Cardiac septum (tissue), 1 donor: ENCODE measurements around the gene PDC. TPM values are rescaled to one million over a fixed set of nuclear protein-coding genes. Genes with fewer than 3 reads are reported as not detected.
"Not testable (repeated sequence)": the region's sequence is repeated elsewhere in the genome, so short reads cannot be mapped to it uniquely, and the experiment has no call there.

Experiments
- DNase-seq: peaks from one replicate; pipeline ENCODE4 v3.0.0-alpha.2; 2020; ENCODE audit warnings: low spot score
- intact Hi-C: fragments of 100-400 bp; cut with DNase I; formaldehyde crosslinking; loops from one replicate; pipeline ENCODE4 v1.14.0; 2022
- total RNA-seq: library from RNA; stranded (reverse); fragmentation: NEBNext Ultra II Directional; extraction: Animal tissue kit (Norgen Biotek cat#: 25700); gene quantifications from one replicate; pipeline ENCODE4 v1.2.1, GENCODE V29; 2021
- donor health status: DM: no; HTN: no; CAD: no.

The PDC gene
- total RNA-seq, 1 donor from 2014 or later = not detected

DNA sequence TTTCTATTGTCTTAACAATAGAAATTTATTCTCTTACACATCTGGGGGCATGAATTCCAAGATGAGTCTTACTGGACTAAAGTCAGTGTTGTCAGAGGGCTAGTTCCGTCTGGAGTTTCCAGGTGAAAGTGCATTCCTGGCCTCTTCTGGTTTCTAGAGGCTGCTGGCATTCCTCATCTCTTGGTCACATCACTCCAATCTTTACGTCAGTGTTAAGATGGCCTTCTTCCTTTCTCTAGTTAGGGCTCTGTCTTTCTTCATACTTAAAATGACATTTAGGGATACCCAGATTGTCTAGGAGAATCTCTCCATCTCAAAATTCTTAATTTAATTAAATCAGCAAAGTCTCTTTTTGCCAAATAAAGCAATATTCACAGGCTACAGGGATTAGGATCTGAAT lies 13.3 kb upstream of the PDC start:
- DNase-seq = no peak
- intact Hi-C loops = no loop called here

DNA sequence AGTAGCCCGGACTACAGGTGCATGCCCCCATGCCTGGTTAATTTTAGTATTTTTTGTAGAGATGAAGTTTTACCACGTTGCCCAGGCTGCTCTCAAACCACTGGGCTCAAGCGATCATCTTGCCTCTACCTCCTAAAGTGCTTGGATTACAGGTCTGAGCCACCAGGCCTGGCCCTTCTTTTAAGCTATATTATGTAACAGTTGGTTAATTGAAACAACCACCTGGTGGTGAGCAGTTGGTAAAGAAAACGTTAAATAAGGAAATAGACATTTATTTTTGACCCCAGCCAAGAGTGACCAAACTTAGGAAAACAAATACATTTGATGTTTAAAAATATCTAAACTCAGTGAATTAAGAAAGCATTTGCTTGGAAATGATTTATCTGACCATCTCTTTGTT lies 12.1 kb upstream of the PDC start:
- DNase-seq = no peak

DNA sequence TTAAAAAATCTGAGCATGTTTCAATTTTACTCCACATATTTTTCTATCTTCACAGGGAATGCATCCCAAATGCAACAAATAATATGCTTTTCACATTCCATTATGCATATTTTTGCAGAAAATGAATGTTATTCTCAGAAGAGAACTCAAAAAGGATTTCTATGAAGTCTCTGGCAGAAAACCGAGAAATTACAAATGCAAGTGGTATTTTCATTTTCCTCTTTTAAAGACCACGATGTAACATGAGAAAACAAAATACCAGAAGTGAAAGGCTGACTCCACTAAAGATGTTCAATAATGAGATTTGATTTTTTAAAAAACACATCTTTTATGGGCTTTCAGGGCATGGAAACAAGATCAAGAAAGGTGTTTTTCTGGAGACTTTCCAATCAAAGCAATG lies 5.0 kb upstream of the PDC start:
- intact Hi-C loops = no loop called here
- DNase-seq = no peak

More for the DNA sequence above, 12.1 kb upstream of the PDC start:
- intact Hi-C loops = no loop called here

DNA sequence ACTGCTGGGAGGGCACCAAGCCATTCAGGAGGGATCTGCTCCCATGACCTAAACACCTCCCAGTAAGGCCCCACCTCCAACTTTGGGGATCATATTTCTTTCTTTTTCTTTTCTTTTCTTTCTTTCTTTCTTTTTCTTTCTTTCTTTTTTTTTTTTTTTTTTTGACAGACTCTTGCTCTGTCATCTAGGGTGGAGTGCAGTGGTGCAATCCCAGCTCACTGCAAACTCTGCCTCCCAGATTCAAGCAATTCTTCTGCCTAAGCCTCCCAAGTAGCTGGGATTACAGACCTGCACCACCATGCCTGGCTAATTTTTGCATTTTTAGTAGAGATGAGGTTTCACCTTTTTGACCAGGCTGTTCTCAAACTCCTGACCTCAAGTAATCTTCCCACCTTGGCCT lies 4.6 kb upstream of the PDC start:
- intact Hi-C loops, DNase-seq: not testable (repeated sequence)

DNA sequence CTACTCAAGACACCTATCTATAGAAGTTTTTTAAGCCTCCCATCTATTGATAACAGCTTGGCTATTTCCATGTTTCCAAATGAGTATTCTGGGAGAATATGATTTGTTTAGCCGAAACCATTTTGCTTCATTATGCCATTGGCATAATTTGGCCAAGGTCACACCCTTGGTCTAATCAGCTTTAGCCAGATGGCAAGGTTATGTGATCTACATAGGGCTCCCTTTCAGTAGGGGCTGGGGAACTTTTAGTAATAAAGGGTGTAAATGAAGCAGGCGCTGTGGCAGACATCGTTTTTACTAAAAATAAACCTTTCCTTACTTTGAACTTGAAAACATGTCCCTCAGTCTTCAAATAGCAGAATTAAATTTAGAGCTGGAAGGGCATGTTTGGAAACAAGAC lies 3.0 kb upstream of the PDC start:
- intact Hi-C loops = no loop called here
- no peak for DNase-seq

DNA sequence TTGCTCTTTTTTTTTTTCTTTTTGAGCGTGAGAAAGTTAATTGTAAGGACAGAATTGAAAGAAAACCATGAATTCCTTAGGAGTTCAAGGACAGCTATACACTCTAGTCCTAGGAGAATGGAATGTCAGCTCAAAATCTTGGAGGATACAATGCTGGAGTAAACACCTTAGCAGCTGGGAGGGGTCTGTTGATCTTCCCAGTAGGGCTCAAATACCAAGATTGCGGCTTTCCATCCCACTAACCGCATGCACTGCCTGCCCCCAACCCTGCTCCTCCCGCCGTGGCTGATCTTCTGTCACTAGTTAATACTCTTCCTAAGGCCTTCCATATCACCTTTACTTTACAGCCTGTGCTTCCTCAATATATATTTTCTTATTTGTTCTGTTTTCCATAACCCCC lies 2.6 kb upstream of the PDC start:
- intact Hi-C loops = no loop called here
- DNase-seq = no peak

DNA sequence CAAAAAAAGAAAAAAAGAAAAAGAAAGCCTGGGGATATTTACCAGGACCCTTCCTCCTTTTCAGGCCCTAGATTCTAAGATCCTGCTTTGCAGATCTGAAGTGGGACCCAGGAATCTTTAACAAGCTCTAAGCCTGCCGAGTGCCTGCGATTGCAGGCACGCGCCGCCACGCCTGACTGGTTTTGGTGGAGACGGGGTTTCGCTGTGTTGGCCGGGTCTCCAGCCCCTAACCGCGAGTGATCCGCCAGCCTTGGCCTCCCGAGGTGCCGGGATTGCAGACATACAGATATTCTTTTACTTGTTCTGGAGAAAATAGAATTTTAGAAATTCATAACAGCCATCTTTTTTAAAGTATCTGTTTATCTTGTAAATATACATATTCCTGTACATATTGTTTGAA lies 1.8 kb downstream of the PDC start:
- intact Hi-C loops = not testable (repeated sequence)

DNA sequence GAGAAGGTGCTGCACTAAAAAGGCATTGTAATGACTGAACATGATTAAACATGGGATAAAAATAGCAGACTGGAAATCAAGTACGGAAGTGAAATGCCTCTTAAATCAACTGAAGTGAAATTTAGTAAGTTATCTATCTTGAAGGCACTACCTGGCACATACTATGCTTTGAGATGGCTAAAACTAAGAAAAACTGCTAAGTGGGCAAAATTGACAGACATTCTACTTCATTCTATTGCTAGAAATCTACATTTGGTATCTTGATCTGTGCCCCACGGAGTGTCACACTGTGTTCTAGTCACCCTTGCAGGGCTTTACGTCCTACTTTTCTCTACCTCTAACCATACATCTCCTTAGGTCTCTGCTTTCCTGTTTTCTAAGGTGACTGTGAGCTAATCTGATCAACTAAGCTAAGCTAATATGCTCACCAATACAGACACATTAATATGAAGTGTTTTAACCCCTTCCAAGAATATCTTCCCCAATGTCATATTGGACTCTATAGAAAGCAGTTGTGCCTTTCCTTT lies 4.1 kb downstream of the PDC start:
- DNase-seq = no peak
- intact Hi-C loops = no loop called here

More for the DNA sequence above, 1.8 kb downstream of the PDC start:
- not testable (repeated sequence) for DNase-seq

DNA sequence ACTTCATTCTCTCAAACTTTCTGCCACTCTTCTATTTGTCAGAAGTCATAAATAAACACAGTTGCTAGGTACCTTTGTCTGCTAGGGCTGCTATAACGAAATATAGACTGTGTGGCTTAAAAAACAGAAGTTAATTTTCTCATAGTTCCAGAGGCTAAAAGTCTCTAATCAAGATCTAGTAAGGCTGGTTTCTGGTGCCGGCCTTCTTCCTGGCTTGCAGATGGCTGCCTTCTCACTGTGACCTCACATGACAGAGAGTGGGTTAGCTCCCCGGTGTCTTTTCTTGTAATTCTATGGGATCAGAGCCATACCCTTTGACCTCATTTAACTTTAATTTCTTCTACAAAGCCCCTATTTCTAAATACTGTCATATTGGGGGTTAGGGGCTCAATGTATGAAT lies 5.9 kb downstream of the PDC start:
- intact Hi-C loops = no loop called here
- no peak for DNase-seq

DNA sequence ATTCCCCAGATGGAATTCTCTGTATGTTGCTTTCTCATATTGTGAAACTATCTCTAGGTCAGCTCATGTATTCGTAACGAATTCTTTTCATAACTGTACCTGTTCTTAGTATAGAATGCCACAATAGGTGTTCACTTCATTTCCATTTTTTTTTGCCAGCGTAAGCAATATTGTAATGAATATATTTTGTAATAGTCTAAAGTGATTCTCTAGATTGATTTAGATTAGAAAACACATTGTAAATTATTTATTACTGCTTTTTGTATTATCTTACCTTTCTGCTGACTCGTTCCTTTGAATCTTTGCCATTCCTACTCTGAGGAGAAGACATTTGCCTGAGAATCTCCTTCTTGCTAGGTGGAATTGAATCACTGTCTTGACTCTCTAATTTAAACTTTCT lies 14.8 kb downstream of the PDC start:
- intact Hi-C loops = no loop called here
- DNase-seq = no peak

DNA sequence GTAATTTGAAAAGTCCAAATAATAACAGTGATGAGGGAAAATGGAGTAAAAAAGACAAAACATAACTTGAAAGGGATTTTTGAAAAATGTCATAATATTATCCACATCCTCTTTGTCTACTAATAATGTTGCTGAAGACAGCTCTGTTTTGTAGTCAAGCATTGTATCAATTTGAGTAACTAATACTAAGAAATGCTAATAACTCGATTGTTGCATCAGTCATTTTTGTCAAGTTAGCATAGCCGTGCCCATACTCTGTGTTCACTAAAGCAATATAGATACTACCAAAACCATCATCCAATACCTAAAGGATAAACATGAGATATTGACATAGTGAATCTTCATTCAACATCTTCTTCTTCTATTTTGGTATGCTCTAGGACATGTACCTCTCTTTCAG lies 17.3 kb downstream of the PDC start:
- intact Hi-C loops = no loop called here
- DNase-seq = no peak

DNA sequence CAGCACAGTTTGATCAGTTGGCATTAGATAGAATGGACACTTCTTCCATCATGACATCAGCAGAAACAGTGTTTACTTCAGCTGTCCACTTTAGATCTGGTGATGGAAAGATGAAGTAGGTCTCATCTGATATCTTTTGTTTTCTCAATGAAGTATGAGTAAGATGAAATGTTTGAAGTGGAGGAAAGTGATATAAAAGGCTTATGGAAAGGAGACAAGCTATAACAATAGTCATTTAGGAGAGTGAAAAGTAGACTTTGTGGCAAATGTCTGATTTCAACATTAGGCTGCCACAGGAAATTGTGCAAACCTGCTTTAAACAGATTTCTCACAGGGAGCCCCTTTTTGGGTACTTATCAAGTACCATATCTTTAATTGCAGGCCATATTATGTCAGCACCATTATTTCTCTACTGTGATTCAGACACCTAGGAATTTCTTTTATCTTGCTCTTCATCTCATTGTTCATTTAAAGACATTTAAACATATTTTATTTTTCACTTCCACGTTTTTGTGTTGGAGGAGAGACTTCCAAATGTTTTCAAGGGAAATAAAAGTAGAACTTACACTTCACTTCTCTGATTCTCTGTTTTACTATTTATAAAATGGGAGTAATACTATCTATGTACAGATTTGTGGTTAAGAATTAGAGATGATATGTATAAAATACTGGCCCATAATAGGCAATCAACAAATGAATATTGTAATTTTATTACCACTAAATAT lies 18.1 kb downstream of the PDC start:
- DNase-seq = no peak
- intact Hi-C loops = no loop called here

DNA sequence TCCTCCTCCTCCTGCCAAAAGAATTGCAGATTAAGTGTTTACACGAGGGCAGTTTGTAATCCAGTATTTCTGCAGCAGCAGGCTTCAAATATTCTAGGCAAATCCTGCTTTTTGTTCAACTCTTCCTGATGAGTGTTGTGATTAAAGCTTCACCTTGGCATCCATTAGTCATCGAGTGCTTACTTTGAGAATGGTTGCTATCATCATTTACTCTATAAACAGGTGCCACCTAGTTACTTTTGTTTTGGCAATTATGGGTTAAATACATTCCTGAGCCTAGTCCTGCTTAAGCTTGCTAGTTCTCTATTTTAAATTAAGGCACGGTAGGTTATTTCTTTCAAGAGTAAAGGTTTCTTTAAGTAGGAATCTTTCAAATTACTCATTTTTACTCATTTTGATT lies 20.3 kb downstream of the PDC start:
- intact Hi-C loops = no loop called here
- DNase-seq = no peak

DNA sequence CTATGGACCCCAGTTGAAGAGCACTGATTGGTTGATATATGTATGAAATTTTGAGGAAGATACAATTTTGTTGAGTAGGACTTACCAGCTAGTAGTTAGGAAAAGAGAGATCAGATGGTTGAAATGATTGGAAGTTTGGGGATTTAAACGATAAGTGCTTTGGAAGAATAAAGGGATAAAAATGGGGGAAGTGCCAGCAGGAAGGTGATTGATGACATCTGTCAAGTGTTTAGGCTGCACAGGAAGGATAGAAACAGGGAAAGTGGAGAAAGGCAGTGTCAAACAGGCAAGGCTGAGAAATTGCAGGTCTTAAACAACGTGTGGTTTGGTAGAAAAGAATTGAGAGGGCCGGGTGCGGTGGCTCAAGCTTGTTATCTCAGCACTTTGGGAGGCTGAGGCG lies 22.3 kb downstream of the PDC start:
- intact Hi-C loops = no loop called here
- no peak for DNase-seq

DNA sequence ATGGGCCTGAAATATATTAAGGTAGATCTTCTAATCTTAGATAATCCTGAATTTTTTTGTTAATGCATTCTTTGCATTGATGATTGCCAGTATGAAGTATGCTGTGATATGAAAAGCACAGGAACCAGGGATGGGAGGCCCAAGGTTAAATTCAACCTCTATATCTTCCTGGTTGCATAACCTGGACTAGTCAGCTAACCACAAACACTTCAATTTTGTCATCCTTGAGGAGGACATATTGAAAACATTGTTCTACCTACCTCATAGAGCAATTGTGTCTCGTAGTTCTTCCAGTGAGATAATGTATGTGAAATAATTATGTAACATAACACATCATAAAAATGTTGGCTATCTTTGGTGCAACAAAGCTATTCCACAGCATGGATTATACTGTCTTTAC lies 25.6 kb downstream of the PDC start:
- intact Hi-C loops = no loop called here
- DNase-seq = no peak

DNA sequence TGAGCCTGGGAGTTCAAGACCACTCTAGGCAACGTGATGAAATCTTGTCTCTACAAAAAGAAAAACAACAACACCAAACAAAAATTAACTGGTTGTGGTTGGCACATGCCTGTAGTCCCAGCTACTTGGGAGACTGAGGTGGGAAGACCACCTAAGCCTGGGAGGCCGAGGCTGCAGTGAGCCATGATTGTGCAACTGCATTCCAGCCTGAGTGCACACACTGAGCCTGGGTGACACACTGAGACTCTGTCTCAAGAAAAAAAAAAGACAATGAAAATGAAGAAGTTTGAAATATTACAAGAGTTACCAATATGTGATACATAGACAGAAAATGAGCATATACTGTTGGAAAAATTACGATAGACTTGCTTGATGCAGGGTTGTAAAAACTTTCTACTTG lies 31.9 kb downstream of the PDC start:
- intact Hi-C loops = no loop called here
- DNase-seq = no peak

DNA sequence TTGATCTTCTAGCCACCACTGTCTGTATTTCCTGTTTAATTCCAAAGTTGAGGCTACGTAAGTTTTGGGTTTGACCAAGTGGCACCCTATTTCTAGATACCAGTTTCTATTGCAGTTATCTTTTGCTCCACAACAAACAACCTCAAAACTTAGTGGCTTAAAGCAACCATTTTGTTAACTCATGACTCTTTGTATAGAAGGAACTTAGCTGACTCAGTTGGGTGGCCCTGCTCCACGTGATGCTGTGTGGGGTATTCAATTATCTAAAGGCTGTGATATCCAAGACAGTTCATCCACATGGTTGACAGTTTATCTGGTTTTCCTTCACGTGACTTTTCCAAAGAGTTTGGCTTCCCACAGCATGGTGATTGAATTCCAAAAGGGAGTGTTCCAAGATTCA lies 34.8 kb downstream of the PDC start:
- DNase-seq = no peak
- intact Hi-C loops = no loop called here

DNA sequence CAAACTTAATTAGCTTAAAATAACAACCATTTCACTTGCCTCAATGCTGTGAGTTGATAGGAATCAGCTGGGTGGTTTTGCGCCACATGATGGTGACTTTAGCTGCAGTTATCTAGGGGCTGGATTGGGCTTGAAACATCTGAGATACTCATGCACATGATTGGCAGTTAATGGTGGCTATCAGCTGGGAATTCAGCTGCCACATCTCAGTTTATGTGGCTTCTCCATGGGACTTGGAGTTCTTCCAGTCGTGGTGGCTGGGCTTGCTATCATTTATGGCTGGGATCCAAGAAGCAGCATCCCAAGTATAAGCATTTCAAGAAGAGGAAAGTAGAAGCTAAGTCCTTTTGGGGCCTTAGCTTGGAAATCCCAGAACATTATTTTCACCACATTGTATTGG lies 36.4 kb downstream of the PDC start:
- no peak for DNase-seq
- intact Hi-C loops = no loop called here

DNA sequence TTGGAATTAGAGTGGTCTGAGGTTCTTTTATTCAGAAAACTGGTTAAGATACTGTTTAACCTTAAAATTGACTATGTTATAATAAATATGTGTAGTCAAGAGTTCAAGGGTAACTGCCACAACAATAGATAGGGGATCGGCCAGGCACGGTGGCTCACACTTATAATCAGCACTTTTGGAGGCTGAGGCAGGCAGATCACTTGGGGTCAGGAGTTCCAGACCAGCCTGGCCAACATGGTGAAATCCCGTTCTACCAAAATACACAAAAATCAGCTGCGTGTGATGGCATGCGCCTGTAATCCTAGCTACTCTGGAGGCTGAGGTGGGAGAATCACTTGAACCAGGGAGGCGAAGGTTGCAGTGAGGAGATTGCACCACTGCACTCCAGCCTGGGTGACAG lies 39.5 kb downstream of the PDC start:
- intact Hi-C loops = no loop called here
- no peak for DNase-seq

DNA sequence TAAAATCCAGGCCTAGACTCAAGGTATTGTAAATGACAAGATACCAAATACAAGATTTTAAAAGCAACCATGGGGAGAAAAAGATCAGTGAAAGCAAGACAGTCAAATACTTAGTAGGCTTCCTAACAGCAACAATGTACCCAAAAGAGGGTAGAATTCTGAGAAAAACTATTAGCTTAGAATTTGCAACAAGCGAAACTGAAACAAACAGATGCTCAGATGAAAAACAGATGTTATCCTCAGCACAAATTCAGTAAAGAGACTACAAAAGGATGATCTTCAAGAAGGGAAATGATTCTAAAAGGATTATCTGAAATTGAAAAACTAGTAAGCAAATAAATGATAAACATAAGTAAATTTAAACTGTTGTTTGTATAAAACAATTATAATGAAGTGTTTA lies 40.0 kb downstream of the PDC start:
- DNase-seq = no peak

DNA sequence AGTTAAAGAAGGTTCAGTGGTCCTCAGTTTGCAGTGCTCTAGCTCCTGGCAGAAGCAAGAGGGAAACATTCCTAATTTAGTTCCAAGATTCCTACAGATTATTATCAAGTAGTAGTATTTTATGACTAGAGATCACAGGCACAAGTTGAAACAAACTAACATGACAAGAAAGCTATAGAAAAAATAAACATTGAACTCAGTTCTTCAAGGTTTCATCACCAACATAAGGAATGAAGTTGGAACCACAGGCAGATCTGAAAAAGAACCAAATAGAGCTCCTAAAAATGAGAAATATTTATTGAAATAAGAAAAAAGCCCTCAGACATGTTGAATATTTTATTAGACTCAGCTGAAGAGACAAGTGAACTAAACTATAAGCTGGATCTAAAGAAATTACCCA lies 40.6 kb downstream of the PDC start:
- DNase-seq = no peak
- intact Hi-C loops = no loop called here

More for the DNA sequence above, 40.0 kb downstream of the PDC start:
- intact Hi-C loops = no loop called here

DNA sequence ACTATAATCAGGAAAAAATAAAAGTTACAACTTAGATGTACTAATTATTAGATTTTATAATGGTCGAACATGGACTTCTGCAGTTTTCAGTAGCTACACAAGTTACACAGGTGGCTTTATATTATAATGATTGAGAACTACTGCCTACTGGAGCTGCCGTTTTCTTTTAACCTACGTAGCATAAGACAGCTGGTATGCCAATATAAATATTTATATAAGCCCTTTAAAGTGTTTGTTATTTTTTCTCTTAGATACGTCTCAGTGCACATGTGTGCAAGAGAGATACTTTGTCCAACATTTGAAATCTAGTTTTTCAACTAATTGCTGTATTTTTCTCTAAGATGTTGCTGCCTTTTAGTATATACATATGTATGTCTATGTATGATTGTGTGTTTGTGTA lies 42.4 kb downstream of the PDC start:
- intact Hi-C loops = no loop called here
- no peak for DNase-seq
